ENCODE results near the gene PPP6R2.

PPP6R2 gene, protein sequence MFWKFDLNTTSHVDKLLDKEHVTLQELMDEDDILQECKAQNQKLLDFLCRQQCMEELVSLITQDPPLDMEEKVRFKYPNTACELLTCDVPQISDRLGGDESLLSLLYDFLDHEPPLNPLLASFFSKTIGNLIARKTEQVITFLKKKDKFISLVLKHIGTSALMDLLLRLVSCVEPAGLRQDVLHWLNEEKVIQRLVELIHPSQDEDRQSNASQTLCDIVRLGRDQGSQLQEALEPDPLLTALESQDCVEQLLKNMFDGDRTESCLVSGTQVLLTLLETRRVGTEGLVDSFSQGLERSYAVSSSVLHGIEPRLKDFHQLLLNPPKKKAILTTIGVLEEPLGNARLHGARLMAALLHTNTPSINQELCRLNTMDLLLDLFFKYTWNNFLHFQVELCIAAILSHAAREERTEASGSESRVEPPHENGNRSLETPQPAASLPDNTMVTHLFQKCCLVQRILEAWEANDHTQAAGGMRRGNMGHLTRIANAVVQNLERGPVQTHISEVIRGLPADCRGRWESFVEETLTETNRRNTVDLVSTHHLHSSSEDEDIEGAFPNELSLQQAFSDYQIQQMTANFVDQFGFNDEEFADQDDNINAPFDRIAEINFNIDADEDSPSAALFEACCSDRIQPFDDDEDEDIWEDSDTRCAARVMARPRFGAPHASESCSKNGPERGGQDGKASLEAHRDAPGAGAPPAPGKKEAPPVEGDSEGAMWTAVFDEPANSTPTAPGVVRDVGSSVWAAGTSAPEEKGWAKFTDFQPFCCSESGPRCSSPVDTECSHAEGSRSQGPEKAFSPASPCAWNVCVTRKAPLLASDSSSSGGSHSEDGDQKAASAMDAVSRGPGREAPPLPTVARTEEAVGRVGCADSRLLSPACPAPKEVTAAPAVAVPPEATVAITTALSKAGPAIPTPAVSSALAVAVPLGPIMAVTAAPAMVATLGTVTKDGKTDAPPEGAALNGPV

GRCh38 chr22:50342651-50343540 is at the start of gene PPP6R2:
Gene PPP6R2 (plus strand): TSS chr22:50343327. CDS start chr22:50393909, 50,582 bp downstream.
- DNase-seq = peak; percentile 22

GRCh38 chr22:50293441-50294318 is 49.4 kb upstream of the PPP6R2 start:
- no peak for DNase-seq

- DNase-seq = no peak
Observed at GRCh38 chr22:50294319-50294656, 48.8 kb upstream of the PPP6R2 start.

- no peak for DNase-seq
Observed at GRCh38 chr22:50296658-50297490, 46.3 kb upstream of the PPP6R2 start.

DNA sequence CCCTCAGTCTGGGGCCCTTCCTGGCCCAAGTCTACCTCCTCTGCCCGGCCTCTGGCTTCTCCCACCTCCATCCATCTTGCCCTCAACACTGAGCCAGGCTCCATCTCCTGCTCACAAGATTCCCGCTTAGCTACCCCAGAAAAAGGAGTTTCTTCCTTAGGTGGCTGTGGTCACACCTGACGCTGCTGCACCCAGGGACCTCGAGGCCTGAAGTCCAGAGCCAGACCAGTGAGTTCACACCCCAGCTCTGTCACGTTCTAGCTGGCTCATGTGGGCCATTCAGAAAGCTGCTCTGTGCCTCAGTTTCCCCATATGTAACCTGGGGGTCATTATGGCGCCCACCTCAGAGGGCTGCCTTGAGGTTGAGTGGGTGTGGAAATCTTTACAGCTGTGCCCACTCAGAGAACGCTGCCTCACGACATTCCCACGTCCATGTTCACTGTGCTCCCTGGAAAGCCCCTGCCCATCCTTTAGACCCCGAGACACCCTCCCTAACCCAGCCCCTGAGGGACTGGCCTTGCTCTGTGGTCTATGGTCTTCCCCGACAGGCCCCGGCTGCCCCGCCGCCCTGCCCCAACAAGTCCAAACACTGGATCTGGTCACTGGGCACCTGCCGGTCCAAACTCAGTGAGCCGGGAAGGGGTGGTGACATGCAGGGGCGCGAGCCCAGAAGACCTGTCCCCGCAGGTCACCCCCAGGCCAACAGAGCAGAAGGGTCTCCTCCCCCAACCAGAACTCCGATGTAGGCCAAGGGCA is 45.4 kb upstream of the PPP6R2 start:
- no peak for DNase-seq

GRCh38 chr22:50298266-50298637 is 44.9 kb upstream of the PPP6R2 start:
- no peak for DNase-seq

DNA sequence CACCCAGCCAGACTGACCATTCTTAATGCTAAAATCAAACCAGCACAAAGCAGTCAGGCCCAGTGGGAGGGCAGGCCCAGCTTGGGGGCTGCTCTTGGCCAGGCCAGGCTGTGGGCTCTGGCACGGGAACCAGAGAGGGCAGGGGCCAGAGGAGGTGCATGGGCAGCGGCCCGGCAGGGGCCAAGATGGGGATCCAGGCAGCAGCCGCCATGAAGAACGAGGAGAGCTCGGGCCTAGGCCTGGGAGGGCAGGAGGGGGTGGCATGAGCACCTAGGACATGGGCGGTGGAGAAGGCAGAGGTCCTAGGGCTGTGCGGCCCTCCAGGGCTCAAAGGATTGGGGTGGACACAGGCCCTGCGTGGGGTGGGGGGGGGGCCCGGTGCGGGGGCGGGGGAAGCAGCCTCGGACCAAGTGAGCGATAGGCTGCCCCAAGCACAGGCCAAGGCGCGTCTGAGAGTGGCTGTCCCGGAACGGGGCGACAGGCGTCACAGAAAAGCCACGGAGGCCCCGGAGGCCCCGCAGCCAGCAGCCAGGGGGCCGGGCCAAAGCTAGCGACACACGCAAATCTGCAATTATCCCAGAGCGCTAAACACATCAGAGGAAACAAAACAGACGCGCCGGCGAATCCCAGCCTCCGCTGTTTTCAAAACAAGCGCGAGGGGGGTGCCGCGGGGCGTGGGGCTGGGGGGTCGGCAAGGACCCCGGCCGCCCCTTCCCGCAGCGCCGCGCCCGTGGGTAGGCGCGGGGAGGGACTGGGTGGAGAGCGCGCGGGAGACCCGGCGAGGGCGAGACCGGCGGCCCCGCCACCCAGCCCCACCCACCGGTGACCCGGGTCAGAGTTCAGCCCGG is 44.0 kb upstream of the PPP6R2 start:
- DNase-seq = no peak

DNA sequence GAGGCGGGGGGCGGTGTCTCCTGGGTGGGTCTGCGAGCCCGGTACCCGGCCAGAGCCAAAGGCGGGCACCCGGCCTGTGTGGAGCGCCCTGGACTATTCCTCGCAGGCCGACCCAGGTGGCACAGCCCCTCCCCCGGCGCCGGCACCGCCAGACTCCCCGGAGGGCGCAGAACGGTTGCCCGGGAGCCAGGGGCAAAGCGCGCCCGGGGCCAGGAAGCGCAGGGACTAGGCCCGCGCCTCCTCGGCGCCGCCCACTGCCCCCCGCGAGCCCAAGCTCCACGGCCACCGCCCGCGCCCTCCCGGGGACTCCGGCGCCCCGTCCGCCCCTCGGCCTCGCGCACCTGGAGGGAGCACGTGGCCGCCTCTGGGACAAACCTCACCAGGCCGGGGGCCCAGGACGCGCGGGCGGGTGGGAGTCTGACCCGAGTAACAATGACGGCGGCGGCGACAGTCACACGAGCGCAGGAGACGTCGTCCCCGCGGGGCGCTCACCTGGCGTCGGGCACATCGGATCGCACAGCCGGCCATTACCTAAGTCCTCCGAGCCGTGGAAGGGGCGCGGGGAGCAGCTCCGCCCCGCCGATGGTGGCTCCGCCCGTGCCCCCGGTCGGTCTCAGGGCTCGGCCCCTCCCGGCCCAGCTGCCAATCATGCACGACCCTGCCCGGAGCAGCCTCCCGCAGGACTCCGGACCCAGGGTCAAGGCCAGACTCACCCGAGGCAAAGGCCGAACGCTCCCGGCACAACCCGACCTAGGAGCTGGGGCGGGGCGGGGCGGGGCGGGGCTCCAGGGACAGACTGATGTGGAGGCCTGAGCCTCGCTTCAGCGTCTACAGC is 43.1 kb upstream of the PPP6R2 start:
- DNase-seq = no peak

DNA sequence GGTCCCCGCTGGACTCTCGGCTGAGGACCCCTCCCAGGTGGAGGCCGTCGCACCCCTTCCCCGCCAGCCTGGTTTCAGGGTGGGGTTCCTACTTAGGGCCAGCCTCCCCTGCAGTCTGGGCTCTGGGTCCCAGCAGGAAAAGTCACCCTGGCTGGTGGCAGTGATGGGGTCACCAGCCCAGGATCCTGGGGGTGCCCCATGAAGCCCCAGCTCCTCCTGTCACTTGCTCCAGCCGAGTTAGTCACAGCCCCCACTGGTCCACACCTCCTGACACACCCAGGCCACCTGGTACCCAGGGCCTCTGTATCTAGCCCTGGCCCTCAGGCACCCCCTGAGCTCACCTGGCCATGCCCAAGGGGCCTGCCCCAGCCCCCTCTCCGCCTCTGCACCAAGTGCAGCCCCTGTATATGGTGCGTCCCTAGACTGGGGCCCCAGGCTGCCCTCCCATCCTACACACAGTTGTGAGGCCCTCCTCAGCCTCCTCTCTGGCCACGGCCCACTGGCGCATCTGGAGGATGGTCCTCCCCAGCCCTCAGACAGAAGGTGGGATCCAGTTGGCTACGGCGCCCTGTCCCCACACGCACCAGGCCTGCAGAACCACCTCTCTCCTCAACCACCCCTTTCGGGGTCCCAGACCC is 42.4 kb upstream of the PPP6R2 start:
- DNase-seq = no peak

DNA sequence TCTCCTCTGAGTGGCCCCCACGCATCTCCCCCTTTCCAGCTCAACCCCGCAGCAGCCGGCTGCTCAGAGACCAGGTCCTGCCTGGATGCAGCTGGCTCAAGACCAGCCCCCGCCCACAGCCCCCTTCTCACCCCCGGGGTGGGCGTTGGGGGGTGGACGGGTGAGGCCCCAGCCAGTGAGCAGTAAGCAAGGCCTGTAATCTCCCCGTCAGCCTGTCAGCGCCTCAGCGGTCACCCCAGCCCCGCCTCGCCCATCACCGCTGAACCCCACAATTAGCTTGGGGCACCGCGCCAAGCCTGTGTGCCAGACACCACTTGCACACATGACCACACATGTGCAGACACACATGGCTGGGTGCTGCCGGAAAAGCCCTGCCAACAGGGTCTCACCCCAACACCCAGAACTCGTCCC is 41.5 kb upstream of the PPP6R2 start:
- DNase-seq = no peak

- DNase-seq = no peak
Observed at GRCh38 chr22:50302041-50302541, 41.0 kb upstream of the PPP6R2 start.

DNA sequence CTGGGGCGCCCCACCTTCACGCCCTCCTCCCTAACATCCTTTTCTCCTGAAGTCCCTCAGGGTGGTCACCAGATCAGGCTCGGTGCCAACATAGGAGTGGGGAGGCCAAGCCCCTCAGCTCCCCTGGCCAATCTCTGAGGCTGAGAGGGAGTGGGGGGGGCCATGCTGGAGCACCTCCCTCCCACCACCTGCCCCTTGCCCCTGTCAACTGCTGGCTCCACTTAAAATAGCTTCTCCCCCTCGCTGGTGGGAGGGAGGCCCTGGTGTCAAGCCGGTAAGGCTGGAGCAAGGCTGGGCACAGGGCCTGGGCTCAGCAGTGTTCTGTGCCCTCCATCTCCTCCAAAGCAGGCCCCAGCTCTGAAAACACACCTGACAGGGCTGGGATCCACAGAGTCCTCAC is 40.6 kb upstream of the PPP6R2 start:
- no peak for DNase-seq

DNA sequence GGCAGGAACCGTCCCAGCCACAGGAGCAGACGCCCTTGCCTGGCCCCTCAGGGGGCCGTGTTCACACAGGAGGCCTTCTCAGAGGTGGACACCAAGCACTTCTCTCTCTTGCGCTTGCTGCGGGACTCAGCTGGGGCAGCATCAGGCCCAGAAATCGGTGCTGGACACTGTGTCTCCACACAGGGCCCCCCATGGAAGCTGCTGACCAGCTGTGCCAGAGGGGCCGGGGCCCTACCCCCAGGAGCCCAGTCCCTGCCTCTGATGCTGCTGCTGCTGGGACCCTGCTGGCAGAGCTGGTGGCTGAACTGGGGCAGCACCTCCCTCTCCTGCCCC is 39.6 kb upstream of the PPP6R2 start:
- no peak for DNase-seq

DNA sequence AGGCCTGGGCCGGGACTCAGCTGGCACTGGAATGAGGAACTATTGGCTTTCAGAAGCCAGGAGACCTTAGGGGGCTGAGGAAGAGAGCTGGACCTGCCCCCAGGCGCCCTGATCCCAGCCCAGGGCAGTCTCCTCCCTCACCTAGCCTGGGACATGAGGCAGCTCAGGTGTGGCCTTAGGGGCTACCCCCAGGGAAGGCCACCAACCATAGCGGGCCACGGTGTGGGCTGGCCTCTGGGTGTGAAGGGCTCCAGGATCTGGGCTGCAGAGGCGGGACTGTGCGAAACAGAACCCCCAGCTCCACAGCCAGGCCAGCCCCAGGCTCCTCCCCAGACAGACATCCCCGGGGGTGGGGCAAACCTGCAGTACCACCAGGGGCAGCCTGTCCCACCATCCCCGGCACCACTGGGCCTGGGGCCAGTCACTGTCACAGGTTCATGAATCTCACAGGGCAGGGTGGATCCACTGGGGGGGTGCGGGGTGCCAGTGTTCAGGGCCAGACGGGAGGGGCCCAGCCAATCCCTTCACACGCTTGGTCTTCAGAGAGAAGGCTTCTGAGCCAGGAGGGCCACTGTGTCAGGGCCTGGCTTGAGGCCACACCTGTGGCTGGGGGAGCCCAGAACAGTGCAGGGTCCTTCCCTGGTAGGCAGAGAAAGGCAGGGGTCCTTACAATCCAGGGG is 39.1 kb upstream of the PPP6R2 start:
- DNase-seq = no peak

- no peak for DNase-seq
Observed at GRCh38 chr22:50304528-50305392, 38.4 kb upstream of the PPP6R2 start.

DNA sequence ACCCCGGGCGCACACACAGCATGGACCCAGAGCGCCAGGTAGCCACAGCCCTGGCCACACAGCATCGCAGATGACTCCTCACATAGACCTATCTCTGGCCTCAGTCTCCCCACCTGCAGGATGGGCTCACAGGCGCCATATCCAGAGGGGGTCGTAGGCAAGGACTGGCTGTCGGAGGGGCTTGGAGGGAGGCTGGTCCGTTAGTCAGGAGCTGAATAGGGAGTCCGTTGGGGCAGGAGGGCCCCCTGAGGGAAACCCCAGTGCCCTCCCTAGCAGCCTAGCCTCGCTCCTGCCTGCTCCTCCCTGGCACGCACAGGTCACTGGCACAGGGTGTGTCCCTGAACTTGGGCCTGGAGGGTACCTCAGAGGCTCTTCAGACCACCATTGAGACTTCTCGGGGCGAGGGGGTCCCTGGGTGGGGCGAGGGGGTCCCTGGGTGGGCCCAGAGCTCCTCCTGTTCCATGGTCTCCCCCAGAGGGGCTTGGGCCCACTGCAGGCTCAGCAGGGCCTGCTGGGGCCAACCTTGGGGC is 37.7 kb upstream of the PPP6R2 start:
- no peak for DNase-seq

Measured in NCI-H774 (cell line).